ENCODE results near the gene PAPSS2. TPM values are rescaled to one million over a fixed set of nuclear protein-coding genes. Genes with fewer than 3 reads are reported as not detected.

PAPSS2 gene
- total RNA-seq, 1 donor from 2014 or later, result 8.9 TPM

- peaks cover 6 to 31% (median 25%) of the 10 kb centered on the region in 3 donors for H3K36me3 ChIP-seq (ENCODE audit: control insufficient read depth in 3 of 3, insufficient read depth in 3 of 3, low read length in 3 of 3)
- H3K9ac ChIP-seq (ENCODE audit: low read depth in 1 of 3, low read length in 3 of 3), result no peak overlapping the region
- no peaks in the 10 kb centered on the region for H3K27me3 ChIP-seq (ENCODE audit: control insufficient read depth in 3 of 3, insufficient read depth in 3 of 3, low read length in 3 of 3)
- H3K4me1 ChIP-seq (ENCODE audit: control insufficient read depth in 3 of 3, insufficient read depth in 3 of 3, low read length in 3 of 3), result no peaks in the 10 kb centered on the region
- H3K27ac ChIP-seq (ENCODE audit: low read depth, low read length), result no peak overlapping the region
- no peaks in the 10 kb centered on the region for H3K9me3 ChIP-seq (ENCODE audit: control insufficient read depth in 3 of 3, low read length in 3 of 3)
- H3K4me3 ChIP-seq (ENCODE audit: low read length in 3 of 3), result no peak overlapping the region
These were observed 98.0 kb downstream of the PAPSS2 start for GRCh38 chr10:87757685-87758084.

GRCh38 chr10:87759551-87759950 is 99.9 kb downstream of the PAPSS2 start:
- Histone ChIP-seq H3K9me3 (ENCODE audit: control insufficient read depth in 3 of 3, low read length in 3 of 3) (no peaks in the 10 kb centered on the region), H3K27ac (ENCODE audit: low read depth, low read length) (no peak overlapping the region), H3K27me3 (ENCODE audit: control insufficient read depth in 3 of 3, insufficient read depth in 3 of 3, low read length in 3 of 3) (no peaks in the 10 kb centered on the region), H3K9ac (ENCODE audit: low read depth in 1 of 3, low read length in 3 of 3) (no peak overlapping the region), H3K4me3 (ENCODE audit: low read length in 3 of 3) (no peak overlapping the region), H3K4me1 (ENCODE audit: control insufficient read depth in 3 of 3, insufficient read depth in 3 of 3, low read length in 3 of 3) (no peaks in the 10 kb centered on the region), H3K36me3 (ENCODE audit: control insufficient read depth in 3 of 3, insufficient read depth in 3 of 3, low read length in 3 of 3) (peaks cover 3 to 26% (median 18%) of the 10 kb centered on the region in 3 donors)

DNA sequence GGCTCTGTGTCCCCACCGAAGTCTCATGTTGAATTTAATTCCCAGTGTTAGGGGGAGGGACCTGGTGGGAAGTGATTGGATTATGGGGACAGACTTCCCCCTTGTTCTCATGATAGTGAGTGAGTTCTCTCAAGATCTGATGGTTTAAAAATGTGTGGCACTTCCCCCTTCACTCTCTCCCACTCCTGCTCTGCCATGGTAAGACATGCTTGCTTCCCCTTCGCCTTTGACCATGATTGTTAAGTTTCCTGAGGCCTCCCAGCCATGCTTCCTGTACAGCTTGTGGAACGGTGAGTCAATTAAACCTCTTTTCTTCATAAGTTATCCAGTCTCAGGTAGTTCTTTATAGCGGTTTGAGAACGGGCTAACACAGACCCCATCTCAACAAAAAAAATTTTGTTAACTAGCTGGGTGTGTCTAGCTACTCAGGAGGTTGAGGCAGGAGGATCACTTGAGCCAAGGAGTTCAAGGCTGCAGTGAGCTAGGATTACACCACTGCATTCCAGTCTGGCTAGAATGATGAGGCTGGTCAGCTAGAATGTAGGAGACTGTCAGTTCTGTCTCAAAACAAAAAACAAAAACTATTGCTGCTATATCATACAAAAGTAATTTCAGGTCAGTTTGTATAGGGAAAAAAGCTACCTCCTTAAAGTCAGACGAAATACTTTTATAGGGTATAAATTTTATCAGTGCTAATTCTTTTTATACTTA is 100.7 kb downstream of the PAPSS2 start:
- Histone ChIP-seq H3K27ac (ENCODE audit: low read depth, low read length) (no peak overlapping the region), H3K27me3 (ENCODE audit: control insufficient read depth in 3 of 3, insufficient read depth in 3 of 3, low read length in 3 of 3) (no peaks in the 10 kb centered on the region), H3K36me3 (ENCODE audit: control insufficient read depth in 3 of 3, insufficient read depth in 3 of 3, low read length in 3 of 3) (peaks cover 3 to 20% (median 17%) of the 10 kb centered on the region in 3 donors), H3K4me1 (ENCODE audit: control insufficient read depth in 3 of 3, insufficient read depth in 3 of 3, low read length in 3 of 3) (no peaks in the 10 kb centered on the region), H3K9me3 (ENCODE audit: control insufficient read depth in 3 of 3, low read length in 3 of 3) (no peaks in the 10 kb centered on the region), H3K4me3 (ENCODE audit: low read length in 3 of 3) (no peak overlapping the region), H3K9ac (ENCODE audit: low read depth in 1 of 3, low read length in 3 of 3) (no peak overlapping the region)

GRCh38 chr10:87761153-87761552 is 101.5 kb downstream of the PAPSS2 start:
- Histone ChIP-seq H3K9me3 (ENCODE audit: control insufficient read depth in 3 of 3, low read length in 3 of 3) (no peaks in the 10 kb centered on the region), H3K4me3 (ENCODE audit: low read length in 3 of 3) (no peak overlapping the region), H3K27me3 (ENCODE audit: control insufficient read depth in 3 of 3, insufficient read depth in 3 of 3, low read length in 3 of 3) (no peaks in the 10 kb centered on the region), H3K27ac (ENCODE audit: low read depth, low read length) (no peak overlapping the region), H3K4me1 (ENCODE audit: control insufficient read depth in 3 of 3, insufficient read depth in 3 of 3, low read length in 3 of 3) (no peaks in the 10 kb centered on the region), H3K9ac (ENCODE audit: low read depth in 1 of 3, low read length in 3 of 3) (no peak overlapping the region), H3K36me3 (ENCODE audit: control insufficient read depth in 3 of 3, insufficient read depth in 3 of 3, low read length in 3 of 3) (peaks cover 3 to 21% (median 15%) of the 10 kb centered on the region in 3 donors)

DNA sequence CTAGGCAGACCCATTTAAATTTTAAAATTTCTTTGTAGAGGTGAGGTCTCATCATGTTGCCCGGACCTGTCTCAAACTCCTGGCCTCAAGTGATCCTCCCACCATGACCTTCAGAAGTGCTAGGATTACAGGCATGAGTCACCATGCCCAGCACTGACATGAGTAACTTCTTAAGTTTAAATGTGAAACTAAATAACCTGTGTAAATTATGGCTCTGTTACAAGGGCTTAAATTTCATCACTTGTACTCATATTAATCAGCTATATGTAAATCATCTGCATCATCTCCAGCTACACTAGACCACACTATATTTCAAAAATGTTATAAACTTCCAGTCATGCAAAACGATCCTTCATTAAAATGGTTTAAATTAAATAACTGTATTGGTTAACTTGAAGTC is 102.2 kb downstream of the PAPSS2 start:
- Histone ChIP-seq H3K9ac (ENCODE audit: low read depth in 1 of 3, low read length in 3 of 3) (no peak overlapping the region), H3K9me3 (ENCODE audit: control insufficient read depth in 3 of 3, low read length in 3 of 3) (no peaks in the 10 kb centered on the region), H3K27me3 (ENCODE audit: control insufficient read depth in 3 of 3, insufficient read depth in 3 of 3, low read length in 3 of 3) (no peaks in the 10 kb centered on the region), H3K27ac (ENCODE audit: low read depth, low read length) (no peak overlapping the region), H3K4me1 (ENCODE audit: control insufficient read depth in 3 of 3, insufficient read depth in 3 of 3, low read length in 3 of 3) (no peaks in the 10 kb centered on the region), H3K36me3 (ENCODE audit: control insufficient read depth in 3 of 3, insufficient read depth in 3 of 3, low read length in 3 of 3) (peaks cover 2 to 18% (median 11%) of the 10 kb centered on the region in 3 donors), H3K4me3 (ENCODE audit: low read length in 3 of 3) (no peak overlapping the region)

DNA sequence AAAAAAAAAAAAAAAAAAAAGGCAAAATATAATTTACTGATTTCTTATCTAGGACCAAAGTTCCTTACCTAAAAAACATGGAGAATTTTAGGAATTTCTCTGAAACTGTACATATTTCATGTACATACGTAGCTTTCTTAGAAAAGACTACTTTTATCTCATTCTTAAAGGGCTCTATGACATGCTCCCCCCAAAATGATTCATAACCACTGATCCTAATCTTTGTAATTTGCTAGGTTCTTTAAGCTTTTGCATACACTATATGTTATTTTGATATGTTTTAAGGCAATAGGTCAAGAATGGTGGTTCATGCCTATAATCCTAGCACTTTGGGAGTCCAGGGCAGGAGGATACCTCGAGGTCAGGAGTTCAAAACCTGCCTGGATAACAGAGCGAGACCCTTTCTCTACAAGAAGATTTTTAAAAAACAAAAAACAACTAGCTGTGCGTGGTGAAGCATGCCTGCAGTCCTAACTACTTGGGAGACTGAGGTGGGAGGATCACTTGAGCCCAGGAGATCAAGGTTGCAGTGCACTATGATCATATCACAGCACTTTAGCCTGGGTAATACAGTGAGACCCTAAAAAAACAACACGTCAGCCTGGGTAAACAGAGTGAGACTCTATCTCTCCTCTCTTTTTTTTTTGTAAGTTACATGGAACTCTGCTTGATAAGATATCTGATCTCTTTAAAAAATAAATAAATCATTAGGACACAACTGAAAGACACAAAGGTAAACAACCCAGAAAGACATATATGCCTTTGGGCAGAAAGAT is 103.6 kb downstream of the PAPSS2 start:
- Histone ChIP-seq H3K4me1 (ENCODE audit: control insufficient read depth in 3 of 3, insufficient read depth in 3 of 3, low read length in 3 of 3) (no peaks in the 10 kb centered on the region), H3K4me3 (ENCODE audit: low read length in 3 of 3) (no peak overlapping the region), H3K9ac (ENCODE audit: low read depth in 1 of 3, low read length in 3 of 3) (no peak overlapping the region), H3K36me3 (ENCODE audit: control insufficient read depth in 3 of 3, insufficient read depth in 3 of 3, low read length in 3 of 3) (peaks cover 2 to 18% (median 15%) of the 10 kb centered on the region in 3 donors), H3K9me3 (ENCODE audit: control insufficient read depth in 3 of 3, low read length in 3 of 3) (no peaks in the 10 kb centered on the region), H3K27ac (ENCODE audit: low read depth, low read length) (no peak overlapping the region), H3K27me3 (ENCODE audit: control insufficient read depth in 3 of 3, insufficient read depth in 3 of 3, low read length in 3 of 3) (no peaks in the 10 kb centered on the region)

- no peak overlapping the region for H3K9ac ChIP-seq (ENCODE audit: low read depth in 1 of 3, low read length in 3 of 3)
- H3K4me3 ChIP-seq (ENCODE audit: low read length in 3 of 3), result no peak overlapping the region
- no peaks in the 10 kb centered on the region for H3K27me3 ChIP-seq (ENCODE audit: control insufficient read depth in 3 of 3, insufficient read depth in 3 of 3, low read length in 3 of 3)
- H3K4me1 ChIP-seq (ENCODE audit: control insufficient read depth in 3 of 3, insufficient read depth in 3 of 3, low read length in 3 of 3), result no peaks in the 10 kb centered on the region
- peaks cover 2 to 22% (median 15%) of the 10 kb centered on the region in 3 donors for H3K36me3 ChIP-seq (ENCODE audit: control insufficient read depth in 3 of 3, insufficient read depth in 3 of 3, low read length in 3 of 3)
- H3K9me3 ChIP-seq (ENCODE audit: control insufficient read depth in 3 of 3, low read length in 3 of 3), result no peaks in the 10 kb centered on the region
- no peak overlapping the region for H3K27ac ChIP-seq (ENCODE audit: low read depth, low read length)
These were observed 104.6 kb downstream of the PAPSS2 start for GRCh38 chr10:87764072-87764934.

DNA sequence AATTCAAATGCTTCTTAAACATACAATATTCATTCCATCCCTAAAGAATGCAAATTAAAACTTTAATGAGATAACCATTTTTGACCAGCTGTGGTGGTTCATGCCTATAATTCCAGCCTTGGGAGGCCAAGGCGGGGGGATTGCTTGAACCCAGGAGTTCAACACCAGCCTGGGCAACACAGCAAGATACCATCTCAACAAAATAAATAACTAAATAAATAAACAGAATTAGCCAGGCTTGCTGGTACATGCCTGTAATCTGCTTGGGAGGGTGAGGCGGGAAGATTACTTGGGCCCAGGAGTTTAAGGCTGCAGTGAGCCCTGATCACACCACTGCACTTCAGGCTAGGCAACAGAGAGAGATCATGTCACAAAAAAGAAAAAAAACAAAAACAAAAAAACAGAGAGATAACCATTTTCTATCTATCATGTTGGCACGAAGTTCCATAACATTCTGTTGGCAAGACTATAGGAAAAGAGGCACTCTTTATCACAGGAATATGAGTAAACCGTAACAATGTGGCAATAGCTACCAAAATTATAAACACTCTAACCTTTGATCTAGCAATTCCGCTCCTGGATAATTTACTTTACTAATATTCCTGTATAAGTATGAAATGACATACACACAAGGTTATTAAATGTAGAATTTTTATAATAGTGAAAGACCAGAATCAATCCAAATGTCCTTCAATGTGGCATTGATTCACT is 106.1 kb downstream of the PAPSS2 start:
- Histone ChIP-seq H3K9ac (ENCODE audit: low read depth in 1 of 3, low read length in 3 of 3) (no peak overlapping the region), H3K9me3 (ENCODE audit: control insufficient read depth in 3 of 3, low read length in 3 of 3) (no peaks in the 10 kb centered on the region), H3K36me3 (ENCODE audit: control insufficient read depth in 3 of 3, insufficient read depth in 3 of 3, low read length in 3 of 3) (peaks cover 2 to 18% (median 14%) of the 10 kb centered on the region in 3 donors), H3K27ac (ENCODE audit: low read depth, low read length) (no peak overlapping the region), H3K27me3 (ENCODE audit: control insufficient read depth in 3 of 3, insufficient read depth in 3 of 3, low read length in 3 of 3) (no peaks in the 10 kb centered on the region), H3K4me1 (ENCODE audit: control insufficient read depth in 3 of 3, insufficient read depth in 3 of 3, low read length in 3 of 3) (no peaks in the 10 kb centered on the region), H3K4me3 (ENCODE audit: low read length in 3 of 3) (no peak overlapping the region)

DNA sequence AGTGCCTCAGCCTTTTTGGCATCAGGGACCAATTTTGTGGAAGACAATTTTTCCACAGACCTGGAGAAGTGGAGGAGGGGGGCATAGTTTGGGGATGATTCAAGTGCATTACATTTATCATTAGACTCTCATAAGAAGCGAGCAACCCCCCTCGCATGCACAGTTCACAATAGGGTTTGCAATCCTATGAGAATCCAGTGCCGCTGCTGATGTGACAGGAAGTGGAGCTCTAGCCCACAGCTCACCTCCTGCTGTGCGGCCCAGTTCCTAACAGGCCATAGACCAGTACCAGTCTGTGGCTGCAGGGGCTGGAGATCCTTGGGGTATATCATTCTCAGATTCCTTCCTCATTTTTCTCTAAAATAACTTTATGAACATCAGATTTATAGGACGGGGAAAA is 107.6 kb downstream of the PAPSS2 start:
- H3K27me3 ChIP-seq (ENCODE audit: control insufficient read depth in 3 of 3, insufficient read depth in 3 of 3, low read length in 3 of 3), result no peaks in the 10 kb centered on the region
- no peaks in the 10 kb centered on the region for H3K4me1 ChIP-seq (ENCODE audit: control insufficient read depth in 3 of 3, insufficient read depth in 3 of 3, low read length in 3 of 3)
- H3K27ac ChIP-seq (ENCODE audit: low read depth, low read length), result no peak overlapping the region
- no peaks in the 10 kb centered on the region for H3K9me3 ChIP-seq (ENCODE audit: control insufficient read depth in 3 of 3, low read length in 3 of 3)
- H3K36me3 ChIP-seq (ENCODE audit: control insufficient read depth in 3 of 3, insufficient read depth in 3 of 3, low read length in 3 of 3), result peaks cover 2 to 18% (median 14%) of the 10 kb centered on the region in 3 donors
- H3K9ac ChIP-seq (ENCODE audit: low read depth in 1 of 3, low read length in 3 of 3), result no peak overlapping the region
- no peak overlapping the region for H3K4me3 ChIP-seq (ENCODE audit: low read length in 3 of 3)

All from skeletal muscle tissue (tissue), 4 donors.